Measurements from ENCODE around the gene SUSD3. TPM values are rescaled to one million over a fixed set of nuclear protein-coding genes. Genes with fewer than 3 reads are reported as not detected.

The SUSD3 gene
- total RNA-seq, 1 donor from 2014 or later: not detected

GRCh38 chr9:93126151-93126781 lies 67.8 kb downstream of the SUSD3 start:
- no peak for DNase-seq

DNA sequence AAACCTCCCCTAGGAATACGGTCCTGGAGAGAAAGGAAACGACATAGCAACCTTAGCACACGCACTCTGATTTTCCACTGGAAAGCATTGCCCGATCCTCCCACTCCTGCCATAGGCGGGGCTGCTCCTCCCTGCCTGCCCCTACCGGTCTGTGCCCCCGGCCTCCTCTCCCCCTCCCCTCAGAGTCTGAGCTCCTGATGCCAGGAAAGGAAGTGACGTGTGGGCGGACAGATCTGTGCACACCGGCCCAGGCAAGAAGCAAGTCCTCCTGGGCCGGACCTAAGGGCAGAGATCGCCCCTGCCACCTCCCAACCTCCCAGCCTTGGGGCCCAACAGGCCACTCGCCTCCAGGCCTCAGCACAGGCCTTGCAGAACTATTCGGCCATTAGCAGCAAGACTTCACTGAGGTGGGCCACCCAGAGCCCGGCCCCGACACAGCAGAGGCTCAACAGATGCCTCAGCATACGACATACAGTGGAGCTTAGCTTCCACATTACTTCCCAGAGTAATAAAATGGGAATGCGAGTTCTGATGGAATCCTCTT lies 68.4 kb downstream of the SUSD3 start:
- DNase-seq: peak; percentile 77

- no peak for DNase-seq
These were observed 69.0 kb downstream of the SUSD3 start for GRCh38 chr9:93127395-93127911.

DNA sequence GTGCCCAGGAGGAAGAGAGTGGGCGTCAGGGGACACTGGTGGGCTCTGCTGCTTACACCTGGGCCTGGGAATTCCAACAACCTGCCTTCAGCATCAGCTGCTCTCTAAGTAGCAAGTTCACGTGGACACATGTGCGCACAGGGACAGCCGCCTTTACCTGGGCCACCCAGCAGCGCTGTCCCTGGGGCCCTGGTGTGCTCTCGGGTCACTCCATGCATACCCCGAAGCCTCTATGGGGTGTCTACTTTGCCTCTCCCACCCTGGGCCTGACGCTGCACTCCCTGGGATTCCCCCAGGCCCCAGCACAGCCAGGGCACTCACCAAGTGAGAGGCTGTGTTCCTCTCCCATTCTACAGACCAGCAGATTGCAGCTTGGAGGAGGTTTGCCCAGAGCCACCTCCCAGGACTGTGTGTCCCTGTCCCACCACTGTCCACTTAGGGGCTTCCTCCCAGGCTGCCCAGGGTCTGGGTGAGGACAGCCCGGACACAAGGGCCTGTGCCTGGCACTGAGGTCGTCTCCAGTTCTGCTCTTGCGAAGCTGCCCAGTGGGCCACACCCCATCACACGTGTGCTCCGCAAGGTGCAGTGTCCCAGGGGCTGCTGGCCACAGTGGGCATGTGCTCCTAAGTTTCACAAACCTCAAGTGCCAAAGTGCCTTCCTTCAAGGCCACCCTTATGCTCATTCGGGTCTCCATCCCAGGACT lies 69.7 kb downstream of the SUSD3 start:
- no peak for DNase-seq

DNA sequence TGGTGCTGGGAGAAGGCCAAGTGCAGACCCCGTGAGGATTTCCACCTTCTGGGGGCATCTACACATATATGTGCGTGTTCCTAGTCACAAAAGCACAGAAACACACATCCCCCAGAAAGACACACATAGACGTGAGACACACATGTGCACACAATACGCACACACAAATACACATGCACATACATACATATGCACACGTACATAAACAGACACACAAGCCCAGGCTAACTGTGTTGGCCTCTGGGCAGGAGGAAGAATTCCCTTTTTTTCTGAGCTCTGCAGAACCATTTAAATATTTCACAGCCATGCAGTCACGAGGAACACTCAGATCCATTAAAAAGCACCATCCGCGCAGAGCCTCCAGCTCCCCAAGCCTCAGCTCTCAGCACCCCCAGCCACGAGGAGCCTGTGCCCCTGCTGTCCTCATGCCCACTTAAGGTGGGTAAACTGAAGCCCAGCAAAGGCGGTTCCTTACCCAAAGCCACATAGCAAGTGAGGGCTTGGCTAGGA lies 70.3 kb downstream of the SUSD3 start:
- DNase-seq: no peak

GRCh38 chr9:93129286-93129685 lies 70.8 kb downstream of the SUSD3 start:
- peak; percentile 93 for DNase-seq

- no peak for DNase-seq
These were observed 71.4 kb downstream of the SUSD3 start for GRCh38 chr9:93129691-93130500.

- DNase-seq: peak; percentile 66
These were observed 72.5 kb downstream of the SUSD3 start for GRCh38 chr9:93130861-93131481.

GRCh38 chr9:93131599-93132286 lies 73.2 kb downstream of the SUSD3 start:
- no peak for DNase-seq

DNA sequence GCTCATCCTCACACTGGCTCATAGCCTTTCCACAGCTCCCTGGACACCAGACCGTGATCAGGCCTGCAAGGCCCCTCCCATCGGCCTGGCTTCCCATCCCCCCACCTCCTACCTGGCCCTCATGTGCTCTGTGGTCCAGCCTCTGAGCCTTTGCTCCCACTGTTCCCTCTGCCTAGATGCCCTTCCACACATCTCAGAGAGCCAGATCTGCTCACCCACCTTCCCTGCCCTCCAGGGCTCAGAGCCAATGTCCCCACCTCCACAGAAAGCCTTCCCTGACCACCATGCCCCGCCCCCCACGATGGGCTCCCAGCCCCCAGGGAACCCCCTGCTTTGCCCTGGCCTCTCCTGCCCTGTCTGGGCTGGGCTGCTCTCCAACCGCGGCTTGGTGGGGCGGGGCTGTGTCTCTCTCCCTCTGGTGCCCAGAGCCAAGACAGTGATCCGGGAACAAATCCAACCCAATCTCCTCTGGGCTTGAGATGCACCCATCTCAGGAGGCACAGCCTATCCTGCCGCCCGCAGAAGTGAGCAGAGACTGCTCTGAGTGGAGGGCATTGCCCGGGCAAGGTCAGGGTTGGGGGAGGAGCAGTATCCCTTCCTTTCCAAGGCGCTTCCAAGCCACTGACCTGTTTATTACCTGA lies 73.9 kb downstream of the SUSD3 start:
- no peak for DNase-seq

DNA sequence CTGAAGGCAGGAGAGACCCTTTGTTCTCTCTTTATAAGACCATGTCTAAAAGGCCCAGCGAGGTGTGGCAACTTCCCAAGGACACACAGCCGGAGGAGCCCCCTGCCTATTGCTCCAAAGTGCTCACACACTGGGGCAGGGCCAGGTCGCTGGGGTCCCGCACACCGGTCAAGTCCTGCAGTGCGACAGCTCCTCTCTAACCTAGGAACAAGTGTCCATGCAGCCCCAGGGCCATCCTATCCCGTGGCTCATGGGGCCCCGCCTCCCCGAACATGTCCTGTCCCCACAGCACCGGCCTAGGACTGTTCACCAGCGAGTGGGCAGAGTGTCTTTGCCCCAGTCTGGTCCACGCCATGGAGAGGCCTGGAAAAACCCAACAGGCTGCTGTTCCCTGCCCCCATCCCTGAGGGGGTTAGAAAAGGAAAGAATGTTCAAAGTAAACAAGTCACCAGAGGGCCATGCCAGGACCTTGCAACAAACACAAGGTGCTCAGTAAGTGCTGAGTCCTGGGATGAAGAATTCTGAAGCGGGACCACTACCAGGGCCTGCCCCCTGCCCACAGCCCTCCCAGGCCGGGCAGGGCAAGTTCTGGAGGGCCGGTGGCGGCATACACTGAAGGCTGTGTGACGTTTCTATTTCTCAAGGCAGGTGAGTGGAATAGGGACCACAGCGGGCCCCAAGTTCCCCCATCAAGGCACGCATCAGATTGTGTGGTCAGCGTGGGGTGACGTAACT lies 74.6 kb downstream of the SUSD3 start:
- DNase-seq: no peak

DNA sequence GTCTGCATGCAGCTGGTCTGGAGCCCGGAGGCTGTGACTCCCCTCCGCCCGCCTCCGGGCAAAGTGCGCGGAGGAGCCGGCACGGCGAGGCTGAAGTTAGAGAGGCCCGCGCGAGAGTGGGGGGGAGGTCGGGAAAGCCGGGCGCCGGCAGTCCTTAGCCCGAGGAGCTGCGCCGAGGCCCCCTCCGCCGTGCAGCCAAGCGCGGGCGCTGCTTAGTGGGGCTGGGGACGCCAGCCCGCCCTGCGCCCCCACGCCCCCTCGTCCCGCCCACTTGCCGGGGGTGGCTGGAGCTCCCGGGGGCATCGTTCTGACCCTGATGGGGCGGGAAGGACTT lies 75.1 kb downstream of the SUSD3 start:
- DNase-seq: peak; percentile 87

- DNase-seq: peak; percentile 77
These were observed 75.7 kb downstream of the SUSD3 start, which contains the start of gene NINJ1 for GRCh38 chr9:93134015-93134739. Gene NINJ1 (minus strand): TSS chr9:93134251. CDS start chr9:93134217, 34 bp downstream.

Other genes with a start within 250 kb of the SUSD3 start
- gene ZNF484, start 180.7 kb upstream of the SUSD3 start, total RNA-seq: 15.0 and 15.4 TPM in 2 replicates
- gene FGD3, start 111.2 kb upstream of the SUSD3 start, total RNA-seq: 0.17 TPM in 1 of 2 replicates, not detected in the other
- 70.2 and 74.4 TPM in 2 replicates for gene CARD19, start 37.5 kb downstream of the SUSD3 start, total RNA-seq
- 35.4 and 52.0 TPM in 2 replicates for gene NINJ1, start 75.5 kb downstream of the SUSD3 start, total RNA-seq
- not detected in 2 replicates for gene WNK2, start 125.4 kb downstream of the SUSD3 start, total RNA-seq